T47D (cell line): ENCODE results near the gene SLC1A4.

Experiments used
- DNase-seq, 2 experiments: peaks; one replicate each; pipeline versions ENCODE4 v3.0.0 to v3.0.0-alpha.2; 2011 to 2012; ENCODE audit warnings: low read depth in 1 of 2, low spot score in 1 of 2
- JUND ChIP-seq: IDR thresholded peaks from 2 replicates; pipeline ENCODE4 v1.6.1; 2012; ENCODE audit warnings: low read depth
- in situ Hi-C: cut with HindIII; loops from 2 replicates; pipeline ENCODE4 v1.10.0; 2016; ENCODE audit warnings: low sequenced_read_pairs, low pct_unique_long_range_greater_than_20kb

The SLC1A4 gene

DNA sequence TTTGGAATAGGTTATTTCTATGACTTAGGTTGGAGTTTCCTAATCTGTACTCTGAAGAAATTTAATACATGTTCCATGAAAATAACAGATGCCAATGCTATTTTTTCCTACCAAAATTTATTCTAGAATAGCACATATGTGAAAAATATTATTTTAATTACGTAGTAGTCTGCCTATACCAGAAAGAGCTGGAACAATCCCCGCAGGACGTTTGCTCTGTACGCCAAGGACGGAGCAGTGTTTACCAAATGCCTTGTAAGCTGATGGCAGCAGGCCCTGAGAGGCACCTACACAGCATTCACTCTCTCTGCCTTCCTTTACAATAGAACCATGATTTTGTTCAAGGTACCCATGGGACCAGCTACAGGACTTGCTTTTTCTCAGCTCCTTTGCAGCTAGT is 16.8 kb upstream of the SLC1A4 start:
- TF ChIP-seq JUND, result no peak
- DNase-seq, result peak in 1 of 2 experiments; percentile 38
- in situ Hi-C loops, result no loop called here

DNA sequence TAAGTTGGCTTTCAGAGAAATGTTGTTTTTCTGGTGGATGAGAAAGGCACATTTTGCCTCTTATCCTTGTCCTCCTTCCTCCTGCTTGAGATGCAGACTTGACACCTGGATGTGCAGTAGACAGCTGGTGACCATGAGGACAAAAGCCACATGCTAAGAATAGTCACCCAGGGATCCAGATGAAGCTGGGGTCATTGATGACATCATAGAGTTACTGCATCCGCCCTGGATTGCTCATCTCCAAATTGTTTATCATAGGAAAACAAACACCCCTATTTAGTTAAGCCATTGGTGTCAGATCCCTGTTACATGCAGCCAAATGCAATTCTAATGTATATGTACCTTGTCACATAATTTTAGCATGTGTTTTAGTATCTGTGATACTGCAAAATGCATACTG is 16.3 kb upstream of the SLC1A4 start:
- no peak for TF ChIP-seq JUND
- DNase-seq, result no peak
- in situ Hi-C loops, result no loop called here

- peak in 1 of 2 experiments; percentile 27 for DNase-seq
- in situ Hi-C loops, result no loop called here
- TF ChIP-seq JUND, result no peak
Measured at GRCh38 chr2:64975232-64975821, 13.9 kb upstream of the SLC1A4 start.

DNA sequence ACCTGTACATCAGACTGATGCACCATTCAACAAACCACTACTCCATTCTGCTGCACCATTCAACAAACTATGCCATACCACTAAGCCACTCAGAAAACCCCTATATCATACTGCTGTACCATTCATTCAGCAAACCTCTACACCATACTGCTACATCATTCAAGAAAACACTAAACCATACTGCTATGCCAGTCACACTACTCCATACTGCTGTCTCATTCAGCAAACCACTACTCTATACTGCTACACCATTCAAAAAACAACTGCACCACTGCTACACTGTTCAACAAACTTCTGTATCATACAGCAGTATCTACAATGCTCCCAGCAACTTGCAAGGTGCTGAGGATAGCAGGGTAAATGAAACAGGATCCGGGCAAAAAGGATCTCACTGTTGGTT is 12.9 kb upstream of the SLC1A4 start:
- in situ Hi-C loops, result no loop called here
- no peak for TF ChIP-seq JUND
- DNase-seq, result no peak

DNA sequence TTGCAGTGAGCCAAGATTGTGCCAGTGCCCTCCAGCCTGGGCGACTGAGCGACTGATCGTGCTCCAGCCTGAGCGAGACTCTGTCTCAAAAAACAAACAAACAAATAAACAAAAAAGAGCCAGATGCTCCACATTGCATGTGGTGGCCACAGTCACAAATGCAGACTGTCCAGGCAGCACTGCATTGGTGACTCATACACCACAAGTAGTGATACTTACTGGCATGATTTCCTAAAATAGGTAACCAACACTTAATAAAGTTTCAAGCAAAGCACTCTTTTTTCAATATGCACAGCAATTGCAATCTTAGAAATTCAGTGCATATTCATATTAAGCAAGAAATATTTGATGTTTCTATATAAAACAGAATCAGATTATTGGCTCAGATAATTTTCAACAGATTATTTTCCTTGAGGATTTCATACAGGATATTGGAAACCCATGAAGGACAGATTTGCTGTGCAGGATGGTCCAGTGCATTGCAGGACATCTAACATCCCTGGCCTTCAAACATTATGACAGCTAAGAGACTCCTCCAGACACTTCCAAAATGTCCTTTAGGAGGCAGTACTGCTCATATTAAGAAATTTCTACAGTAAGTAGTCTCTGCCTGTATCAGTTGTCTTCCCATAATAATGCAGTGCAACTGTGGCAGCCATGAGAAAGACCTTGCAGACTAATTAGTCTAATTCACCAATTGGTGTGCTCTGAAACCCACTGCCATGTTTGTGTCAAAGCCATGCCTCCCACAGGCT is 10.5 kb upstream of the SLC1A4 start:
- in situ Hi-C loops, result no loop called here
- DNase-seq, result no peak
- TF ChIP-seq JUND, result no peak

GRCh38 chr2:64979744-64980143 is 9.5 kb upstream of the SLC1A4 start:
- in situ Hi-C loops, result no loop called here
- no peak for TF ChIP-seq JUND
- no peak for DNase-seq

GRCh38 chr2:64980183-64980582 is 9.0 kb upstream of the SLC1A4 start:
- no peak for TF ChIP-seq JUND
- DNase-seq, result no peak
- in situ Hi-C loops, result no loop called here

GRCh38 chr2:64982311-64982857 is 6.8 kb upstream of the SLC1A4 start:
- no peak for TF ChIP-seq JUND
- in situ Hi-C loops, result no loop called here
- DNase-seq, result no peak

GRCh38 chr2:64982932-64983331 is 6.3 kb upstream of the SLC1A4 start:
- no peak for DNase-seq
- TF ChIP-seq JUND, result no peak
- in situ Hi-C loops, result no loop called here

GRCh38 chr2:64985447-64985846 is 3.8 kb upstream of the SLC1A4 start:
- in situ Hi-C loops, result no loop called here
- DNase-seq, result no peak
- TF ChIP-seq JUND, result no peak

GRCh38 chr2:64987001-64987955 is 1.9 kb upstream of the SLC1A4 start:
- in situ Hi-C loops, result no loop called here
- peak in 1 of 2 experiments; percentile 21 for DNase-seq

DNA sequence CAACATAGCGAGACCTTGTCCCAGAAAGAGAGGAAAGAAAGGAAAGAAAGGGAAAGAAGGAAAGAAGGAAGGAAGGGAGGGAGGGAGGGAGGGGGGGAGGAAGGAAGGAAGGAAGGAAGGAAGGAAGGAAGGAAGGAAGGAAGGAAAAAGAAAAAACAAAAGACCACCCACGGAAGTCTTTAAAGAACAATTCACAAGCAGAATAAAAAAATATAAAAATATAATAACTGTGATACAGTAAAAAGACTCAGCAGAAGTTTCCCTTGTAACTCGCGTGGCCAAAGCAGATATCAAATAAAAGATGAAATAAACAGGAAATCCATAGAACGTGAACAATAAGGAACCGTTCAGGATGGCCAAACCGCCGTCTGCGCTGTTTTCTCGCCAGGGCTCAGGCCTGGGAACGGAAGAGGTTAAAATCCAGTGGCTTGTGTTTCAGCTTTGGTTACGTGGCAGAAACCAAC is 1.2 kb upstream of the SLC1A4 start:
- in situ Hi-C loops, result no loop called here
- DNase-seq, result peak in 1 of 2 experiments; percentile 79
- no peak for TF ChIP-seq JUND

More at GRCh38 chr2:64987001-64987955, 1.9 kb upstream of the SLC1A4 start:
- no peak for TF ChIP-seq JUND
